ENCODE results near the gene SLC6A19.

DNA sequence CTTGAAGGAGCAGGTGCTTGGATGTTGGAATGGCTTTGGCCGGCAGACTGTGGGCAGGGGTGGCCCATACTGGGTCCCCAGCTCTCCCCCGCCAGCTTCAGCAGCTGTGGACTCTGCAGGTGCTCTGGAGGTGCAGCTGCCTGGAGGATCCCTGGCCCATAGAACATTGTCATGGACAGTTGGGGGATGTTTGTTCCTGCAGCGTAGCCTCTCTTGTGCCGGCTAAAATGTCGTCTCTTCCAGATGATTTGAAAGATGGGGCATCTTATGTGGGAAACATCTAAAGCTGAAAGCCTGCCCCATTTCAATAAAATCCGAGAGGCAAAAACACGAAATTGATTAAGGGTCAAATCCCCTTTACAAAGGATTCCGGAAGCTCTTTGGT lies 13.5 kb upstream of the SLC6A19 start:
- no peak for TF ChIP-seq POLR2A (conservative IDR thresholded peaks at IDR 0.05)
- no peak for TF ChIP-seq JUND (IDR thresholded peaks at IDR 0.05; ENCODE audit: borderline replicate concordance, low read depth, low read length)
- no peak for TF ChIP-seq JUND (tag; IDR thresholded peaks at IDR 0.05; ENCODE audit: borderline replicate concordance, low read depth, low read length)
- TF ChIP-seq, protein P1, sequence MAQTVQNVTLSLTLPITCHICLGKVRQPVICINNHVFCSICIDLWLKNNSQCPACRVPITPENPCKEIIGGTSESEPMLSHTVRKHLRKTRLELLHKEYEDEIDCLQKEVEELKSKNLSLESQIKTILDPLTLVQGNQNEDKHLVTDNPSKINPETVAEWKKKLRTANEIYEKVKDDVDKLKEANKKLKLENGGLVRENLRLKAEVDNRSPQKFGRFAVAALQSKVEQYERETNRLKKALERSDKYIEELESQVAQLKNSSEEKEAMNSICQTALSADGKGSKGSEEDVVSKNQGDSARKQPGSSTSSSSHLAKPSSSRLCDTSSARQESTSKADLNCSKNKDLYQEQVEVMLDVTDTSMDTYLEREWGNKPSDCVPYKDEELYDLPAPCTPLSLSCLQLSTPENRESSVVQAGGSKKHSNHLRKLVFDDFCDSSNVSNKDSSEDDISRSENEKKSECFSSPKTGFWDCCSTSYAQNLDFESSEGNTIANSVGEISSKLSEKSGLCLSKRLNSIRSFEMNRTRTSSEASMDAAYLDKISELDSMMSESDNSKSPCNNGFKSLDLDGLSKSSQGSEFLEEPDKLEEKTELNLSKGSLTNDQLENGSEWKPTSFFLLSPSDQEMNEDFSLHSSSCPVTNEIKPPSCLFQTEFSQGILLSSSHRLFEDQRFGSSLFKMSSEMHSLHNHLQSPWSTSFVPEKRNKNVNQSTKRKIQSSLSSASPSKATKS (CRISPR knock-in tag; IDR thresholded peaks at IDR 0.05): no peak
- no peak for TF ChIP-seq NCOA1 (IDR thresholded peaks at IDR 0.05; ENCODE audit: low read depth)
- no peak for TF ChIP-seq ELF4 (CRISPR knock-in tag; IDR thresholded peaks at IDR 0.05)
- no peak for TF ChIP-seq EZH2 (IDR thresholded peaks at IDR 0.05; ENCODE audit: borderline replicate concordance, low read depth, low read length)
- no peak for TF ChIP-seq ZNF217 (CRISPR knock-in tag; IDR thresholded peaks at IDR 0.05)
- TF ChIP-seq, protein P2, sequence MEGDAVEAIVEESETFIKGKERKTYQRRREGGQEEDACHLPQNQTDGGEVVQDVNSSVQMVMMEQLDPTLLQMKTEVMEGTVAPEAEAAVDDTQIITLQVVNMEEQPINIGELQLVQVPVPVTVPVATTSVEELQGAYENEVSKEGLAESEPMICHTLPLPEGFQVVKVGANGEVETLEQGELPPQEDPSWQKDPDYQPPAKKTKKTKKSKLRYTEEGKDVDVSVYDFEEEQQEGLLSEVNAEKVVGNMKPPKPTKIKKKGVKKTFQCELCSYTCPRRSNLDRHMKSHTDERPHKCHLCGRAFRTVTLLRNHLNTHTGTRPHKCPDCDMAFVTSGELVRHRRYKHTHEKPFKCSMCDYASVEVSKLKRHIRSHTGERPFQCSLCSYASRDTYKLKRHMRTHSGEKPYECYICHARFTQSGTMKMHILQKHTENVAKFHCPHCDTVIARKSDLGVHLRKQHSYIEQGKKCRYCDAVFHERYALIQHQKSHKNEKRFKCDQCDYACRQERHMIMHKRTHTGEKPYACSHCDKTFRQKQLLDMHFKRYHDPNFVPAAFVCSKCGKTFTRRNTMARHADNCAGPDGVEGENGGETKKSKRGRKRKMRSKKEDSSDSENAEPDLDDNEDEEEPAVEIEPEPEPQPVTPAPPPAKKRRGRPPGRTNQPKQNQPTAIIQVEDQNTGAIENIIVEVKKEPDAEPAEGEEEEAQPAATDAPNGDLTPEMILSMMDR (IDR thresholded peaks at IDR 0.05 in 2 of 3, conservative IDR thresholded peaks at IDR 0.05 in 1 of 3; ENCODE audit: insufficient read depth in 2 of 3, low read depth in 1 of 3, low read length in 3 of 3): no peak

Data from K562 (cell line).